ENCODE results near the gene DET1.

DET1 gene

GRCh38 chr15:88513195-88513594, 33.3 kb downstream of the DET1 start:
- H3K36me3 ChIP-seq (ENCODE audit: control insufficient read depth, low read length) = peaks cover 5% of the 10 kb centered on the region; the same call in 1 of the 2 replicates
- no peak overlapping the region for H3K4me2 ChIP-seq (ENCODE audit: low read length)
- H3K27me3 ChIP-seq (ENCODE audit: control insufficient read depth, low read length) = no peaks in the 10 kb centered on the region

DNA sequence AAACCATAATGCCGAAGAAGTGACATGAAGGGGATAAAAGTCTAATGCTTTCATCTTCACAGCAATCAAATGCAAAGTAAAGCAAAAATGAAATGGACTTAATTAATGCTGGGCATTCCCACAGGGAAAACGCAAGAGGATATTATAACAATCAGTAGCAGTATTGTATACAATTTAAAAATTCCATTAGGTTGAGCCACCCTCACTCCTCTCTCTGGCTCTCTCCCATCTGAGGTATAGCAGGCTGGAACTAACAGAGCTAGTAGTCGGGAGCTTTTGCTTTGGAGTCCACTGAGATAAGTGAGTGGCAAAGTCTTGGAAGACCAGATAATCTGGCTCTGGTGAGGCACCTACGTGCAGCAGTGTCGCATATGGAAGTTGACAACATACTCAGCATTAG, 33.9 kb downstream of the DET1 start:
- H3K79me2 ChIP-seq (ENCODE audit: control insufficient read depth, low read length) = no peaks in the 10 kb centered on the region
- no peaks in the 10 kb centered on the region for H4K20me1 ChIP-seq (ENCODE audit: control insufficient read depth, insufficient read depth, low read depth, low read length)
- H3K9me2 ChIP-seq (replicated peaks; ENCODE audit: control insufficient read depth, low read length) = no peaks in the 10 kb centered on the region
- H3K4me2 ChIP-seq (ENCODE audit: low read length) = no peak overlapping the region
- H3K4me3 ChIP-seq (ENCODE audit: low read length) = no peak overlapping the region
- no peaks in the 10 kb centered on the region for H3F3A ChIP-seq (ENCODE audit: control insufficient read depth, insufficient read depth)
- H3K4me1 ChIP-seq (ENCODE audit: control insufficient read depth, low read length) = peaks cover 7% of the 10 kb centered on the region
- no peaks in the 10 kb centered on the region for H3K9me3 ChIP-seq (ENCODE audit: control insufficient read depth, insufficient read depth, low read length)
- H3K36me3 ChIP-seq (ENCODE audit: control insufficient read depth, low read length) = peaks cover 5% of the 10 kb centered on the region; the same call in 1 of the 2 replicates
- H3K27me3 ChIP-seq (ENCODE audit: control insufficient read depth, low read length) = no peaks in the 10 kb centered on the region
- TF ChIP-seq CTCF (IDR thresholded peaks at IDR 0.05; ENCODE audit: low read depth, low read length, poor library complexity, severe bottlenecking) (no peak), EZH2phosphoT487 (IDR thresholded peaks at IDR 0.05; ENCODE audit: borderline replicate concordance, low read length) (no peak)
- H3K27ac ChIP-seq (ENCODE audit: low read depth, low read length) = no peak overlapping the region

More at GRCh38 chr15:88513195-88513594, 33.3 kb downstream of the DET1 start:
- peaks cover 7% of the 10 kb centered on the region for H3K4me1 ChIP-seq (ENCODE audit: control insufficient read depth, low read length)
- no peaks in the 10 kb centered on the region for H4K20me1 ChIP-seq (ENCODE audit: control insufficient read depth, insufficient read depth, low read depth, low read length)
- H3F3A ChIP-seq (ENCODE audit: control insufficient read depth, insufficient read depth) = no peaks in the 10 kb centered on the region
- H3K79me2 ChIP-seq (ENCODE audit: control insufficient read depth, low read length) = no peaks in the 10 kb centered on the region
- no peak overlapping the region for H3K4me3 ChIP-seq (ENCODE audit: low read length)
- H3K9me2 ChIP-seq (replicated peaks; ENCODE audit: control insufficient read depth, low read length) = no peaks in the 10 kb centered on the region
- TF ChIP-seq CTCF (IDR thresholded peaks at IDR 0.05; ENCODE audit: low read depth, low read length, poor library complexity, severe bottlenecking) (no peak), EZH2phosphoT487 (IDR thresholded peaks at IDR 0.05; ENCODE audit: borderline replicate concordance, low read length) (no peak)
- H3K27ac ChIP-seq (ENCODE audit: low read depth, low read length) = no peak overlapping the region
- H3K9me3 ChIP-seq (ENCODE audit: control insufficient read depth, insufficient read depth, low read length) = no peaks in the 10 kb centered on the region

GRCh38 chr15:88512078-88512477, 34.4 kb downstream of the DET1 start:
- Histone ChIP-seq H3K4me3 (ENCODE audit: low read length) (no peak overlapping the region), H3K4me1 (ENCODE audit: control insufficient read depth, low read length) (peaks cover 7% of the 10 kb centered on the region), H3K9me3 (ENCODE audit: control insufficient read depth, insufficient read depth, low read length) (no peaks in the 10 kb centered on the region), H3K27me3 (ENCODE audit: control insufficient read depth, low read length) (no peaks in the 10 kb centered on the region), H3K36me3 (ENCODE audit: control insufficient read depth, low read length) (peaks cover 5% of the 10 kb centered on the region; the same call in 1 of the 2 replicates), H3K79me2 (ENCODE audit: control insufficient read depth, low read length) (no peaks in the 10 kb centered on the region), H4K20me1 (ENCODE audit: control insufficient read depth, insufficient read depth, low read depth, low read length) (no peaks in the 10 kb centered on the region), H3K4me2 (ENCODE audit: low read length) (no peak overlapping the region), H3F3A (ENCODE audit: control insufficient read depth, insufficient read depth) (no peaks in the 10 kb centered on the region), H3K27ac (ENCODE audit: low read depth, low read length) (no peak overlapping the region), H3K9me2 (replicated peaks; ENCODE audit: control insufficient read depth, low read length) (no peaks in the 10 kb centered on the region)
- TF ChIP-seq EZH2phosphoT487 (IDR thresholded peaks at IDR 0.05; ENCODE audit: borderline replicate concordance, low read length) (no peak), CTCF (IDR thresholded peaks at IDR 0.05; ENCODE audit: low read depth, low read length, poor library complexity, severe bottlenecking) (no peak)
